Activated CD8-positive, alpha-beta memory T cell treated with anti-CD3 and anti-CD28 coated beads for 48 hours (primary cell): Measurements from ENCODE around the gene AUTS2.

Source experiments
- DNase-seq, 3 experiments: peaks; one replicate each; pipeline ENCODE4 v3.0.0-alpha.2; 2020; ENCODE audit warnings: low read depth in 2 of 3, low spot score in 2 of 3

The AUTS2 gene

GRCh38 chr7:70436790-70437350, 838.6 kb downstream of the AUTS2 start:
- no peak for DNase-seq

DNA sequence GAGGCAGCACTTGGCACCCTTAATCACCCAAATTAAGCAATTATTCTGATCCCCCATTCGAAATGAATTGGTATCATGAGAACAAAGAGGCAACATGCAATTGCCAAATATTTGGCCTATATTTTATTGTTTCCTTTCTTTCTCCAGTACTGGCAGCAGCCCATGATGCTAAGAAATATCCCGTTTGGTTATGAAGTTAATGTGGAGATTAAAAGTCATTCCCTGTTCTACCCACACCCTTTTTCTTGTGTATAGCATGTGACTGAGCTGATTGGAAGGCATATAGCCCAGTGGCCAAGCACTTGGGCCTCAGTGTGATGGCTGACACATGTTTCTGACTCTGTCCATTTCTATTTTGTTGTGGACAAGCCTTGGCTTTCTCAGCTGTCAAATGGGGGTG, 841.4 kb downstream of the AUTS2 start:
- DNase-seq: no peak

DNA sequence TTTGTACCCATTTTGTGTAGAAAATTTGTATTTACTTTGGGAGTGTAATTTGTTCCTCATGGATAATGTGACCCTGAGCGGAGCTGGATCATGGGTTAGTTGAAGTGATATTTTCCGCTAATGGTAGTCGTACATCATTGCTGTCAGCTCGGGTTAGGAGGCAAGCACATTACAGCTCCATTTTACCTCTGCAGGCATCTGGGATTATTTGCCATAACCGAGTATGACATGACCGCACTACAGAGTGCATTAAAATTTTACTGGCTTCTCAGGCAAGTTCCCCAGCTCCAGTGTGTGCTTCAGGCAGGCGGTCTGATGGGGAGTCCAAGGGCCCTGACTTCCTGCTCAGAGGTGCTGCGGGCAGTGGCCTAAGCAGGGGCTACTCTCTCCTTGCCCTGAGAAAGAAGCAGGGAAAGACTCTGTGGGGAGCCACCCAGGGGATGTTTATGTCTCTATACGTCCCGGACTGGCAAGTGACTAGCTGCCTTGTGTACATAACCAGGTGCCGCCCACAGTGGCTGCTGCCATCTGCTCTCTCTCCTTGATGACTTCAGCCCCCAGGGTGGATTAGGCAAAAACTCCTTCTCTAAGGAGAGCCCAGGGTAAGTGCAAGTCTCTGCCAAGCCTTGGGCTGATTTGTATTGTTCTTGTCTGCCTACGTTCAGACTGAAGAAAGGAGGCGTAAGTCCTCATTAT, 848.3 kb downstream of the AUTS2 start:
- no peak for DNase-seq

DNA sequence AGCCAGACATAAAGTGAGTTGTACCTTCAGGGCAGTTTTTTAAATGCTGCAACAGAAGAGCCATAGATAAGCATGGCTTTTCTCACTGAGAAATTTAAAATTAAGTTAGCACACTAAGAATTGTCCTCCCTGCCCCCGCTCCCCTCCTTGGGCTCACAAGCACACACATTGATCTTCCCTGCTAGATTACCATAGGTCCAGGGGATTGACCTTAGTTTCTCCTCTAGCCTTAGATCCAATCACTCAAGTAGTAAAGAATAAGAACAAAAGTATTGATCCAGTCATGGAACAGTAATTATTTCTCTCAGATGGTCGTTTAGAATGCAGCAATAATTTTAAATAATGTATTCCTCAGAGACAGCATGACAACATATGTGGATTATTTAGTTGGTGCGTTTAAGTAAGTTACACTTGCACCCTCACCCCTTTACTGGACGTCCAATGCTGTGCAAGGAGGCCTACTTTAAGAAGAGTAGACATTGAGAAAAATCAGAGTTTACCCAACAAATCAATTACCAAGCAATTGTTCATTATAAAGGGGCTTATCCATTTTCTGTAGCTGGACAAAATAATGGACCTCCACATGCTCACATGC, 850.1 kb downstream of the AUTS2 start:
- DNase-seq: no peak

GRCh38 chr7:70450731-70451130, 852.5 kb downstream of the AUTS2 start:
- no peak for DNase-seq

GRCh38 chr7:70455925-70456324, 857.6 kb downstream of the AUTS2 start:
- no peak for DNase-seq

GRCh38 chr7:70456719-70457118, 858.4 kb downstream of the AUTS2 start:
- no peak for DNase-seq

- no peak for DNase-seq
Measured at GRCh38 chr7:70457482-70457881, 859.2 kb downstream of the AUTS2 start.

DNA sequence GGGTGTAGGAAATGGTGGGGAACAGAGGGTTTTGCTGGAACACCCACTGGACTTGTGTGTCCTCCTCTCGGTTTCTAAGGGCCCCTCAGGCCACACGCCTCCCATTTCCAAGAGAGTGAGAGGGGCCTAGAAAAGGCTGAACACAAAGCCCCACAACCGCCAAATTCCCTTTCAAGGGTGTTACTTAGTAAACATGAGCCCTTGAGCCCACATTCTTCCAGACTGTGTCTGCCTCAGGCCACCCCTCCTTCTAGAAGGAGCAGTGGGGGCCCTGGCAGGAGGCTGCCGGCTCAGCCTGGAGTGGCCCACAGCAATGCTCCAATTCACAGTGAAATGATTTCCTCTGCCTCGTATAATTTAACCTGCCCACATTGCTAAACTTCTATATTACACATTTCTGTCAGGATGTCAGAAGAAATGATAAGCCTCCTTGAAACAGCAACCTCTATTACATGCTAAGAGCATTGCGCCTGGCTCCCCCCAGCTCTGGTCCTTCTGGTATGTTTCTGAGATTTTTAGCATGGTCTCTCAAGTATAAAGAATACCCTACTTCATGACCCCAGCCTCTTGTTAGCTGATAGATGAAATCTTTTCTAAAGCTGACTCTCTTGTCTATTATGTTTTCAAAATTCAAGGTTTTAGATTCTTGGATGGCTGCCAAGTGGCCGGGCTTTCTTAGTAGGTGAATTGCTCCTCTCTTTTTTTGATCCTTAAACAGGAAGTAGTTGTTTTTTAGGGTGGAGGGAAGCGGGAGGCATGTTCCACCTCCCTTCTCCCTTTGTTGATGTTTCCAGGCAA, 859.8 kb downstream of the AUTS2 start:
- DNase-seq: no peak

DNA sequence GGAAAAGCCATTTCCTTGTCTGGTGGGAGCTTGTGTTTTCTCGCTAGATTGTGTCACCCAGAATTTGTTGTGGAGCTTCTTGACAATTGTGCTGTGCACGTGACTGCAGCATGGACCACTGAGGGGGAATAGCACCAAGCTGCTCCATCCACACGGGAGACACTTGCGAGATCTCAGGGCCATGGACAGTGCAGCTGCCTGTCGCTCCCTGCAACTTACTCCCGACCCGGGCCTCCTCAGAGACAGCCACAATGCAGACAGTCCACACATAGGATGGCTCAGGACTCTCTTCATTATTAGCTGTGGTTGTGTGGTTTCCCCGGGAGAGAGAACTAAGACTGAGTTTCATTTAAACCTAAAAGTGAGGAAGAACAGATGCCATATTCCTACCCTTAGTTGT, 860.5 kb downstream of the AUTS2 start:
- no peak for DNase-seq

DNA sequence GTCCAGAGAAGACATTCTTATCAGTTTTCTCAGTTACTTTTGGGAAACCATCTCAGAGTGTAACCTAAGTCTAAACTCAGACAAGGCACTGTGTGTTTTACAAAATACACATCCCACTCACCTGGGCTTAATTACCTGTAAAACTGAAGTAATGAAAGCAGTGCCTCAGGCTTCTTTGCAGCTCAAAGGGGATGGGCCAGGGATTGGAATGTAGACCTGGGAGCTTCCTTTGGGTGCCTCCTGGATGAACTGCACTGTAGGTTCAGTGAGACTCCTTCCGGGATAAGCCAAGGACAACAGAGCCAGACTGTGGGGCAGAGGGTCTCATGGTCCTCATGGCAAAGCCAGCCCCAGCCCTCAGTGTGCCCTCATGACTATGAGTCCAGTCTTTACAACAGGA, 861.3 kb downstream of the AUTS2 start:
- DNase-seq: no peak

DNA sequence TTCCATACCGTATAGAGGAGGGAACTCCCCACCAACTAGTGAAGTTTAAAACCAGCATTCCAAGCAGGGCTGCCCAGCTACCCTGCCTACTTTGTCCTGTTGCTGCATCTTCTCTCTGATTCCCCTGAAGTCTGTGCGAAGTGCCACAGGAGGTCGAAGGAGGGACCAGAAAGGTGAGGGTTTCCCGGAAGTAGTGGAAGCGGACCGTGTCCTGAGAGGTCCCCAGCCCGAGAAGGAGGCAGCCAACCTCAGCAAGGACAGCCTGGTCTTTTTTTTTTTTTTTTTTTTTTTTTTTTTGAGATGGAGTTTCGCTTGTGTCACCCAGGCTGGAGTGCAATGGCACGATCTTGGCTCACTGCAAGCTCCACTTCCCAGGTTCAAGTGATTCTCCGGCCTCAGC, 861.8 kb downstream of the AUTS2 start:
- DNase-seq: no peak

- no peak for DNase-seq
Measured at GRCh38 chr7:70460562-70460961, 862.3 kb downstream of the AUTS2 start.

GRCh38 chr7:70463352-70463938, 865.2 kb downstream of the AUTS2 start:
- no peak for DNase-seq

- DNase-seq: no peak
Measured at GRCh38 chr7:70466725-70467364, 868.6 kb downstream of the AUTS2 start.

DNA sequence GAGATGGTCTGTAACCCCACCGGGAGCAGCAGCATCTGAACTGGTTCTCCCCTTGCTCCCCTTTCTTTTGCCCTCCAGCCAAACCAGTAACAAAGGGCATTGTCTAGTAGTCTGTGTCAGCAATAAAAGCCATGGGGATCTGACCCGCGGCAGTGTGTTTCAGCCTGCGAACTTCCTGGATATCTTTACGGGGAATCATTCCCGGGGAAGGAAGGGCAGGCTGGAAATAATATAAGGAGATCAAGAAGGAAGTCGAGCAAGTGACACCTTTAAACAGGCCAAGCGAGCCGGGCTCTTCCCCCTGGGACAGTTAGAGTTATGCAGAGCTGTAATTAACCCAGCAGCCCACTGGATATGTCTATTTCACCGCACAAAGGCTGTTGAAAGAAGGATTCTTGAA, 872.5 kb downstream of the AUTS2 start:
- no peak for DNase-seq

DNA sequence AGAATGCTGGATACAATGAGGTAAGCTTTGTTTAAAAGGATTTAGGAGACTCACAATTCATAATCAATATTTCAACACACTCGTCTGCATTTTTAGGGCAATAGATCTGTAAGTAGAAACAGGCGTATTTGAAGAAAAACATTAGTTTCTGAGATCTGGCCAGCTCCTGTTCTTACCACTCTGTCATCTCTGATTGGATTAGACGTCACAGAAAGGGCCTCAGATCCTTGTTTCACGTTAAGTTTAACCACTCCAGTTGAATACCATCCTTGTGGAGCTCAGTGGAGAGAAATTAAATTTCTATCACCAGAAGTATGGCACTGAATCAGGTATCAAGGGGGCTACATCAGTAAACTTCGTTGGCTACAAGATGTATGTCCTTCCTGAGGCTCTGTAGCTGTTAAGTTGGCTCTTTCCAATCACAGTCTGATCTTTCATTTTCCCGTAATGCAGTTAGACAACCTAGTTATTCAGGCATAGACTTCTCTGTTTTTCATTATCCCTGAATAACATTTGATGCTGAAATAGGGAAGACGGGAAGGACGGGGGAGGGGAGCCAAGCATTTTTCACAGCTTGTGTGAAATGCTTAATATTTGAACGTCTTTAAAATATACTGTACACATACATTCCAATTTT, 874.4 kb downstream of the AUTS2 start:
- DNase-seq: no peak

DNA sequence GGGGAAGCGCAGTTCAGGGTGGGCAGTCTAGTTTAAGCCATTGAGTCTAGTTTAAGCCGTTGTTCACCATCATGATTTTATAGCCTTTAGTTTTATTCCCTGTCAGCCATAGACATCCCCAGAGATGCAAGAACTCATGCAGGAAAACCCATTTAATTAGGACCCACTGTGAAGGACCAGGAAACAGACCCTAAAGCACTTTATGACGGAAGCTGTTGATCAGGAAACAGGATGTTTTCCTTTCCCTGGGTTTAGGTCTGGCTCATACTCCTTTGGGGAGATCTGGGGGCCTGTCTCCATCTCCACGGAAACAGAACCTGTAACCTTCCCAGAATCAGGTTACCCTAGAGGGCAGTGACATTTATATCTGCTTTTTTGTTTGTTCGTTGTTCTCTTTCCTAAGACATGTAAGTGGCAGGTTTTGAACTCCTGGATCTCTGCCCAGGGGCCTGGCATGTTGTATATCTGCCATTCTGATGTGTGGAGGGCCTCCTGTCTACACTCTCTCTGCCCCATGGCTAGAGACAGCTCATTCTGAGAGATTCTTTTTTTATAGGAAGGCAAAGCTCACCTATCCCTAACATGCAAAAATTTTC, 876.5 kb downstream of the AUTS2 start:
- DNase-seq: no peak

DNA sequence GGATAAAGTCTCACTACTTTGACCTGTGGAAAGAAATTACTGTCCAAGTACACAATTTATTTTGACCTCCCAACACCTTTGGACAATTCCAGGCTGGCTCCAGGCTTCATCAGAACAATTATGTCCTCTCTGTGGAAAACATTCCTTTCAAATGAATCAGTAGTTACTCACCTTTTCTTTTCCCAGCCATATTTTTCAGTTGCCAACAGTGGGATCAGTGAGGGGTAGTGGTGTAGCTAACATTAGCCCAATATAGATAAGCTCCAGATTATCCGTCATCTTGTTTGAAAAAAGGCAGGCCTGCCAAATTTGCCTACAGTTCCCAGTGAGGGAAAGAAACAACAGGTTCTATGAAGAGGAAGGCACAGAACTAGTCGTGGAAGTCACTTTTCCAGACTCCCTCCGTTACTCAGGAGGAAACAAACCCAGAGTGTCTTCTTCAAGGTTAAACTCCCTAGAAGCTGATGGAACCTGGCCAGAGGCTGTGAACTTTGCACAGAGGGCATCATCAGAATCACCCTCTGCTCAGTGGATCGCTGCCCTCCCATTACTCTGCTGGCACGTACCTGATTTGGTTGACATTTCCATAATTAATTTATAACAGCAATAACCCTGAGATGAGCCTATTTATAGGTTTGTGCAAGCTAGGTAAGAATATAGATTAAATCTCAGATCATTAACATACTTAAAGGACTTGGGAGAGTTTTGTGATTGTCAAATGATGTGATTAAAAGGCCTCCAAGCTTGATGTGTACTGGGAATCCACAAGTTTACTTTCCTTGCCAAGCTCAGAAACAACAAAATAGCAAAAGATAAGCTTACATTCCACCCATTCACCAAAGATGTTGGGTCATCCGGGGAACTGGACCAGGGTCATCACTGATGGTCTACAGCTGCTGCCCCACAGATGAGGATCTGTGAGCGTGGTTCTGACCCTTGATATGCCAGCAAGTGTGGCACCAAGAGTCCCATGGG, 879.0 kb downstream of the AUTS2 start:
- DNase-seq: no peak
